ENCODE results near the gene KCNQ5.

DNA sequence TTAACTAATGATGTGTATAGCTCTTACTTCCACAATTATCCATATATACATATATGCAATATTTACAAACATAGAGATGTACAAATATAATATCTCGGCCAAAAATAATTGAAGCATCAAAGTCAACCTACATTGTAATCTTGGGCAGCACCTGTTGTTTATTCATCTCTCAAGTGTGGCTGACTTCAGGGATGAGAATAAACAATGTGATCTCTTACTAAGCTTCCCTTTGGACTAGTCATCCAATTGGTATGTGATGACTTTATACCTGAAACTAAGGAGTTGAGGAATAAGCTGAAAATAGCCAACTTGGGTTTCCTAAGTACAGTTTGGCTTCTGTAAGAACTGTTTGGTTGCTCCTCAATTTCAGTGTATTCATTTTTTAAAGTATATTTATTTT is 346.8 kb downstream of the KCNQ5 start:
- TF ChIP-seq, protein P1, sequence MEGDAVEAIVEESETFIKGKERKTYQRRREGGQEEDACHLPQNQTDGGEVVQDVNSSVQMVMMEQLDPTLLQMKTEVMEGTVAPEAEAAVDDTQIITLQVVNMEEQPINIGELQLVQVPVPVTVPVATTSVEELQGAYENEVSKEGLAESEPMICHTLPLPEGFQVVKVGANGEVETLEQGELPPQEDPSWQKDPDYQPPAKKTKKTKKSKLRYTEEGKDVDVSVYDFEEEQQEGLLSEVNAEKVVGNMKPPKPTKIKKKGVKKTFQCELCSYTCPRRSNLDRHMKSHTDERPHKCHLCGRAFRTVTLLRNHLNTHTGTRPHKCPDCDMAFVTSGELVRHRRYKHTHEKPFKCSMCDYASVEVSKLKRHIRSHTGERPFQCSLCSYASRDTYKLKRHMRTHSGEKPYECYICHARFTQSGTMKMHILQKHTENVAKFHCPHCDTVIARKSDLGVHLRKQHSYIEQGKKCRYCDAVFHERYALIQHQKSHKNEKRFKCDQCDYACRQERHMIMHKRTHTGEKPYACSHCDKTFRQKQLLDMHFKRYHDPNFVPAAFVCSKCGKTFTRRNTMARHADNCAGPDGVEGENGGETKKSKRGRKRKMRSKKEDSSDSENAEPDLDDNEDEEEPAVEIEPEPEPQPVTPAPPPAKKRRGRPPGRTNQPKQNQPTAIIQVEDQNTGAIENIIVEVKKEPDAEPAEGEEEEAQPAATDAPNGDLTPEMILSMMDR (IDR thresholded peaks at IDR 0.05), result no peak
- no peak for TF ChIP-seq POLR2A (IDR thresholded peaks at IDR 0.05)
